ENCODE results near the gene PTPRD. TPM values are rescaled to one million over a fixed set of nuclear protein-coding genes. Genes with fewer than 3 reads are reported as not detected.

Gene PTPRD
- total and polyA plus RNA-seq, 9 of the 15 experiments (the other 6 are each of a cell fraction or from before 2014, with no cell fraction given) = 0.11 TPM; not detected in 8

DNA sequence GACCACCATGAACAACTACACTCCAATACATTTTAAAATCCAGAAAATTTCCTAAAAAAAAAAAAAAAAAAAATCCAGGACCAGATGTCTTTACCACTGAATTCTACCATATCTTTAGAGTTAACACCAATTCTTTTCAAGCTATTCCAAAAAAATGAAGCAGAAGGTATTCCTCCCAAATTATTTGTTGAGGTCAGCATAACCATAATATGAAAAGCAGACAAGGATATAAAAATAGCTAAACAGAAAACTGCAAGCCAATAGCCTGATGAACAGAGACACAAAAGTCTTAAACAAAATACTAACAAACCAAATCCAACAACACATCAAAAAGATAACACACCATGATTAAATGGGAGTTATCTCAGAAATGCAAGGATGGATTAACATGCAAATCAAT lies 695.4 kb downstream of the PTPRD start:
- in situ Hi-C loops (cut with MboI) = no loop called here

DNA sequence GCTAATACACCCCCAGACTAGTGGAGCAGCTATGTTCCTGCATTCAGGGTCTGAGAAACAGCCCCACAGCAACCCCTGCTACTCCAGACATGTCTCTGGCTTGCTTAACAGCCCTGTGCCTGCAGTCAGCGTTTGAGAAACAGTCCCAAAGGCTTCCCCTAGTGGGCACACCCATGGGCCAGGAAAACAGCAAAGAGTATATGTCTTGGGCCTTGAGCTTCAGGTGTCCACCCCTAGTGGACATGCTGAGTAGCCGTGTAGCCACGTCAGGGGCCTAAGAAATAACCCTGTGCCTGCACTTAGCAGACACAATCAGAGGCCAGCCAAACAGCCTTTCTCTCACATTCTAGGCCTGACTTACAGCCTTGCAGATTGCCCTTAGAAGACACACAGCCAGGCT lies 698.6 kb downstream of the PTPRD start:
- FAIRE-seq = no peak
- CTCF ChIA-PET (ENCODE audit: low intra/inter-chr PET ratio) = no interaction called here
- Histone ChIP-seq H3K4me2 (ENCODE audit: insufficient read depth, low read length) (no peak overlapping the region), H3K36me3 (ENCODE audit: control insufficient read depth, insufficient read depth, low read length) (no peaks in the 10 kb centered on the region), H3K79me2 (ENCODE audit: control insufficient read depth, insufficient read depth, low read length) (no peaks in the 10 kb centered on the region), H4K20me1 (replicated peaks; ENCODE audit: control insufficient read depth, insufficient read depth, low read length) (no peaks in the 10 kb centered on the region), H3K27ac (ENCODE audit: extremely low read depth, low read depth, low read length) (no peak overlapping the region), H3K4me3 (no peak overlapping the region), H3K27me3 (ENCODE audit: control insufficient read depth in 2 of 2, insufficient read depth in 2 of 2, low read length in 2 of 2) (no peaks in the 10 kb centered on the region), H3K9me1 (ENCODE audit: control insufficient read depth, insufficient read depth, low read length) (no peaks in the 10 kb centered on the region), H3K4me1 (replicated peaks in 1 of 2; ENCODE audit: control insufficient read depth in 2 of 2, insufficient read depth in 2 of 2, low read length in 2 of 2) (no peaks in the 10 kb centered on the region), H3K9ac (ENCODE audit: insufficient read depth in 1 of 2, low read depth in 2 of 2, low read length in 2 of 2) (no peak overlapping the region), H2AFZ (ENCODE audit: low read depth, low read length) (no peak overlapping the region), H3K9me3 (replicated peaks; ENCODE audit: control insufficient read depth, insufficient read depth, low read depth, low read length) (no peaks in the 10 kb centered on the region)
- WGBS (ENCODE audit: insufficient coverage, low coverage, missing lambda C conversion rate) = 0% methylated on average over 3 of the region's 3 CpGs
- POLR2A ChIA-PET = no interaction called here
- TF ChIP-seq RHOXF2B (CRISPR knock-in tag; conservative IDR thresholded peaks at IDR 0.05) (no peak), SMARCA5 (IDR thresholded peaks at IDR 0.05) (no peak), SRSF1 (IDR thresholded peaks at IDR 0.05; ENCODE audit: low read depth, low read length) (no peak), U2AF2 (optimal IDR thresholded peaks at IDR 0.05; ENCODE audit: low read depth, low read length) (no peak), CBFA2T2 (conservative IDR thresholded peaks at IDR 0.05) (no peak), FOSL1 (tag; conservative IDR thresholded peaks at IDR 0.05) (no peak), ELF4 (CRISPR knock-in tag; IDR thresholded peaks at IDR 0.05) (no peak), RBM22 (IDR thresholded peaks at IDR 0.05; ENCODE audit: low read depth, low read length, poor library complexity, severe bottlenecking) (no peak), ILF3 (IDR thresholded peaks at IDR 0.05; ENCODE audit: borderline replicate concordance) (no peak), ESRRA (IDR thresholded peaks at IDR 0.05; ENCODE audit: borderline replicate concordance, low read depth) (no peak)
- TF ChIP-seq, protein P1, sequence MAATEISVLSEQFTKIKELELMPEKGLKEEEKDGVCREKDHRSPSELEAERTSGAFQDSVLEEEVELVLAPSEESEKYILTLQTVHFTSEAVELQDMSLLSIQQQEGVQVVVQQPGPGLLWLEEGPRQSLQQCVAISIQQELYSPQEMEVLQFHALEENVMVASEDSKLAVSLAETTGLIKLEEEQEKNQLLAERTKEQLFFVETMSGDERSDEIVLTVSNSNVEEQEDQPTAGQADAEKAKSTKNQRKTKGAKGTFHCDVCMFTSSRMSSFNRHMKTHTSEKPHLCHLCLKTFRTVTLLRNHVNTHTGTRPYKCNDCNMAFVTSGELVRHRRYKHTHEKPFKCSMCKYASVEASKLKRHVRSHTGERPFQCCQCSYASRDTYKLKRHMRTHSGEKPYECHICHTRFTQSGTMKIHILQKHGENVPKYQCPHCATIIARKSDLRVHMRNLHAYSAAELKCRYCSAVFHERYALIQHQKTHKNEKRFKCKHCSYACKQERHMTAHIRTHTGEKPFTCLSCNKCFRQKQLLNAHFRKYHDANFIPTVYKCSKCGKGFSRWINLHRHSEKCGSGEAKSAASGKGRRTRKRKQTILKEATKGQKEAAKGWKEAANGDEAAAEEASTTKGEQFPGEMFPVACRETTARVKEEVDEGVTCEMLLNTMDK (IDR thresholded peaks at IDR 0.05; ENCODE audit: borderline replicate concordance, insufficient read depth, low read depth, low read length, poor library complexity, severe bottlenecking) = no peak
- no peak for ATAC-seq
- DNase-seq (ENCODE audit: extremely low read depth in 1 of 4, low spot score in 3 of 4) = no peak
- intact Hi-C loops (cut with micrococcal nuclease) = no loop called here
- no TSS peak for BruUV-seq (replicated peaks)
- in situ Hi-C loops (cut with MboI) = no loop called here

More for the DNA sequence above, 695.4 kb downstream of the PTPRD start:
- Histone ChIP-seq H3K9me3 (replicated peaks; ENCODE audit: control insufficient read depth, insufficient read depth, low read depth, low read length) (no peaks in the 10 kb centered on the region), H3K27ac (ENCODE audit: extremely low read depth, low read depth, low read length) (no peak overlapping the region), H3K27me3 (ENCODE audit: control insufficient read depth in 2 of 2, insufficient read depth in 2 of 2, low read length in 2 of 2) (no peaks in the 10 kb centered on the region), H2AFZ (ENCODE audit: low read depth, low read length) (no peak overlapping the region), H4K20me1 (replicated peaks; ENCODE audit: control insufficient read depth, insufficient read depth, low read length) (no peaks in the 10 kb centered on the region), H3K9ac (ENCODE audit: insufficient read depth in 1 of 2, low read depth in 2 of 2, low read length in 2 of 2) (no peak overlapping the region), H3K4me2 (ENCODE audit: insufficient read depth, low read length) (no peak overlapping the region), H3K9me1 (ENCODE audit: control insufficient read depth, insufficient read depth, low read length) (no peaks in the 10 kb centered on the region), H3K4me3 (no peak overlapping the region), H3K36me3 (ENCODE audit: control insufficient read depth, insufficient read depth, low read length) (no peaks in the 10 kb centered on the region), H3K79me2 (ENCODE audit: control insufficient read depth, insufficient read depth, low read length) (no peaks in the 10 kb centered on the region), H3K4me1 (replicated peaks in 1 of 2; ENCODE audit: control insufficient read depth in 2 of 2, insufficient read depth in 2 of 2, low read length in 2 of 2) (no peaks in the 10 kb centered on the region)
- ATAC-seq (no peak), DNase-seq (ENCODE audit: extremely low read depth in 1 of 4, low spot score in 3 of 4) (no peak), FAIRE-seq (no peak)
- ChIA-PET POLR2A (no interaction called here), CTCF (ENCODE audit: low intra/inter-chr PET ratio) (no interaction called here)
- no TSS peak for BruUV-seq (replicated peaks)
- TF ChIP-seq, protein P2, sequence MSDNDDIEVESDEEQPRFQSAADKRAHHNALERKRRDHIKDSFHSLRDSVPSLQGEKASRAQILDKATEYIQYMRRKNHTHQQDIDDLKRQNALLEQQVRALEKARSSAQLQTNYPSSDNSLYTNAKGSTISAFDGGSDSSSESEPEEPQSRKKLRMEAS (CRISPR knock-in tag; IDR thresholded peaks at IDR 0.05) = no peak
- TF ChIP-seq MBD2 (IDR thresholded peaks at IDR 0.05; ENCODE audit: borderline replicate concordance, low read depth) = no peak
- peak; percentile 6; the same call in 1 of the 2 replicates for TF ChIP-seq ZNF316 (IDR thresholded peaks at IDR 0.05)
- intact Hi-C loops (cut with micrococcal nuclease) = no loop called here
